BLaER1 (cell line): Measurements from ENCODE around the gene DPEP1.
"Not testable (repeated sequence)": the region's sequence is repeated elsewhere in the genome, so short reads cannot be mapped to it uniquely, and the experiment has no call there.

ENCODE experiments used
- H3K27ac ChIP-seq: shearing (Covaris generic); formaldehyde crosslinking; 2 replicates; pipeline ENCODE4 v1.8.1; 2022
- H3K27me3 ChIP-seq: shearing (Covaris generic); formaldehyde crosslinking; 2 replicates; pipeline ENCODE4 v1.8.1; 2022
- H3K36me3 ChIP-seq: shearing (Covaris generic); formaldehyde crosslinking; 2 replicates; pipeline ENCODE4 v1.8.1; 2022
- H3K4me1 ChIP-seq: shearing (Covaris generic); formaldehyde crosslinking; 2 replicates; pipeline ENCODE4 v1.8.1; 2022
- H3K4me2 ChIP-seq: shearing (Covaris generic); formaldehyde crosslinking; 2 replicates; pipeline ENCODE4 v1.8.1; 2022
- H3K4me3 ChIP-seq: shearing (Covaris generic); formaldehyde crosslinking; 2 replicates; pipeline ENCODE4 v1.8.1; 2022
- H3K9ac ChIP-seq: shearing (Covaris generic); formaldehyde crosslinking; 2 replicates; pipeline ENCODE4 v1.8.1; 2022
- H3K9me3 ChIP-seq: shearing (Covaris generic); formaldehyde crosslinking; 2 replicates; pipeline ENCODE4 v1.8.1; 2022
- H4K20me1 ChIP-seq: shearing (Covaris generic); formaldehyde crosslinking; 2 replicates; pipeline ENCODE4 v1.8.1; 2022
- Cebpa-rat ChIP-seq: shearing (Covaris generic); IDR thresholded peaks from 2 replicates; pipeline ENCODE4 v1.8.1; 2022

The DPEP1 gene

GRCh38 chr16:89586218-89586617 lies 27.2 kb upstream of the DPEP1 start:
- no peak for TF ChIP-seq Cebpa-rat
- Histone ChIP-seq H3K9ac (no peak overlapping the region), H3K4me2 (no peak overlapping the region), H3K9me3 (no peaks in the 10 kb centered on the region), H3K27ac (no peak overlapping the region), H3K4me1 (peaks cover 33% of the 10 kb centered on the region), H3K4me3 (no peak overlapping the region), H3K27me3 (no peaks in the 10 kb centered on the region), H4K20me1 (peaks cover 41% of the 10 kb centered on the region), H3K36me3 (peaks cover 78% of the 10 kb centered on the region)

DNA sequence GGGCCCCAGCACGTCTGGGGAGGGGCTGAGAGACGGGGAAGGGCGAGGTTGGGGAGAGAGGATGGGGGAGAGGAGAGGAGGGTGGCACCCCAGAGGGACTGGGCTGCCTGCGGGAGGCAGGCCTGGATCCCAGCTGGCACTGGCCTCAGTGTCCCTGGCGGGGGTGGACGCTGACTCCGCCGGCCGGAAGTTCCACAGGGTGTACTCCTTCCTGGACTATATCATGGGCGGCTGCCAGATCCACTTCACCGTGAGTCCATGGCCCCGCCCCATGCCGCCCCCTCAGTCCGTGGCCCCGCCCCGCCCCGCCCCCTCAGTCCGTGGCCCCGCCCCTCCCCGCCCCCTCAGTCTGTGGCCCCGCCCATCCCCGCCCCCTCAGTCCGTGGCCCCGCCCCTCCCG lies 26.6 kb upstream of the DPEP1 start:
- Histone ChIP-seq H3K36me3 (peaks cover 76% of the 10 kb centered on the region), H3K27me3 (no peaks in the 10 kb centered on the region), H3K4me3 (no peak overlapping the region), H4K20me1 (peaks cover 35% of the 10 kb centered on the region), H3K9me3 (no peaks in the 10 kb centered on the region), H3K9ac (no peak overlapping the region), H3K4me2 (no peak overlapping the region), H3K27ac (no peak overlapping the region), H3K4me1 (peaks cover 31% of the 10 kb centered on the region)
- TF ChIP-seq Cebpa-rat = no peak

DNA sequence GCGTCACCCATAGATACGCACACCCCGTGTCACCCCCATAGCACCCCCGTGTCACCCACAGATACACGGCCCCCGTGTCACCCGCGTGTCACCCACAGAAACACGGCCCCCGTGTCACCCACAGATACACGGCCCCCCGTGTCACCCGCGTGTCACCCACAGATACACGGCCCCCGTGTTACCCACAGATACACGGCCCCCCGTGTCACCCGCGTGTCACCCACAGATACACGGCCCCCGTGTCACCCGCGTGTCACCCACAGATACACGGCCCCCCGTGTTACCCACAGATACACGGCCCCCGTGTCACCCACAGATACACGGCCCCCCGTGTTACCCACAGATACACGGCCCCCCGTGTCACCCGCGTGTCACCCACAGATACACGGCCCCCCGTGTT lies 25.8 kb upstream of the DPEP1 start:
- H3K4me1 ChIP-seq = peaks cover 23% of the 10 kb centered on the region
- not testable (repeated sequence) for H3K27ac ChIP-seq, H3K9ac ChIP-seq, H3K9me3 ChIP-seq, H3K4me3 ChIP-seq, H3K4me2 ChIP-seq, H3K27me3 ChIP-seq
- H3K36me3 ChIP-seq = peaks cover 68% of the 10 kb centered on the region
- H4K20me1 ChIP-seq = peaks cover 27% of the 10 kb centered on the region

DNA sequence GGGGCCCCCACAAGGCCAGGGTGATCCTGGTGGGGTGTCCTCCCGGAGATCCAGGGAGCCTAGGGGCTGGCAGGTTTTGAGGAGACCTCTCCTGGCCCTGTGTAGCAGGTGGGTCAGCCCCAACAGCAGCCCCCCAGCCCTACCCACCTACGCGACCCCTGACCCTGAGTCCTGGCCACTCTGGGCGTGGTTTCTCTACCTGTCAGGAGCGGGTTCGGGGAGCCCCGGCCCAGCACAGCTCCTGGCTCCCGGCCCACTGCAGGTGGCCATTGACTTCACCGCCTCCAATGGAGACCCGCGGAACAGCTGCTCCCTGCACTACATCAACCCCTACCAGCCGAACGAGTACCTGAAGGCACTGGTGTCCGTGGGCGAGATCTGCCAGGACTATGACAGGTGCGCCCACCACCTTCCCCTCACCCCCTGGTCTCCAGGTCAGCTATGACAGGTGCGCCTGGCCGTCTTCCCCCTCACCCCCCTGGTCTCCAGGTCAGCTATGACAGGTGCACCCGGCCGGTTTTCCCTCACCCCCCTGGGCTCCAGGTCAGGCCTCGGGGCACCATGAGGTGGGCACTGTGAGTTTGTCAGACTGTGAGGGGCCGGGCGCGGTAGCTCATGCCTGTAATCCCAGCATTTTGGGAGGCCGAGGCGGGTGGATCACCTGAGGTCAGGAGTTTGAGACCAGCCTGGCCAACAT lies 24.9 kb upstream of the DPEP1 start:
- no peak overlapping the region for H3K4me3 ChIP-seq
- no peak overlapping the region for H3K4me2 ChIP-seq
- no peaks in the 10 kb centered on the region for H3K9me3 ChIP-seq
- H3K27me3 ChIP-seq = no peaks in the 10 kb centered on the region
- peaks cover 18% of the 10 kb centered on the region for H4K20me1 ChIP-seq
- peaks cover 66% of the 10 kb centered on the region for H3K36me3 ChIP-seq
- H3K4me1 ChIP-seq = peaks cover 25% of the 10 kb centered on the region
- no peak overlapping the region for H3K9ac ChIP-seq
- no peak for TF ChIP-seq Cebpa-rat
- no peak overlapping the region for H3K27ac ChIP-seq

GRCh38 chr16:89589241-89589926 lies 24.1 kb upstream of the DPEP1 start:
- Histone ChIP-seq H3K27me3 (no peaks in the 10 kb centered on the region), H3K27ac (no peak overlapping the region), H3K9me3 (no peaks in the 10 kb centered on the region), H3K4me3 (no peak overlapping the region), H3K9ac (0 out of 2 replicates have a peak overlapping the region, but pooled peaks have one; percentile 15), H3K36me3 (peaks cover 59% of the 10 kb centered on the region), H3K4me2 (no peak overlapping the region), H4K20me1 (peaks cover 10% of the 10 kb centered on the region), H3K4me1 (peaks cover 25% of the 10 kb centered on the region)
- TF ChIP-seq Cebpa-rat = no peak

- peak overlapping the region; percentile 64 for H3K4me2 ChIP-seq
- no peak for TF ChIP-seq Cebpa-rat
- no peaks in the 10 kb centered on the region for H4K20me1 ChIP-seq
- peaks cover 34% of the 10 kb centered on the region for H3K4me1 ChIP-seq
- no peak overlapping the region for H3K4me3 ChIP-seq
- no peaks in the 10 kb centered on the region for H3K9me3 ChIP-seq
- H3K9ac ChIP-seq = no peak overlapping the region
- peaks cover 57% of the 10 kb centered on the region for H3K36me3 ChIP-seq
- H3K27ac ChIP-seq = no peak overlapping the region
- no peaks in the 10 kb centered on the region for H3K27me3 ChIP-seq
Measured at GRCh38 chr16:89593841-89594240, 19.6 kb upstream of the DPEP1 start.

DNA sequence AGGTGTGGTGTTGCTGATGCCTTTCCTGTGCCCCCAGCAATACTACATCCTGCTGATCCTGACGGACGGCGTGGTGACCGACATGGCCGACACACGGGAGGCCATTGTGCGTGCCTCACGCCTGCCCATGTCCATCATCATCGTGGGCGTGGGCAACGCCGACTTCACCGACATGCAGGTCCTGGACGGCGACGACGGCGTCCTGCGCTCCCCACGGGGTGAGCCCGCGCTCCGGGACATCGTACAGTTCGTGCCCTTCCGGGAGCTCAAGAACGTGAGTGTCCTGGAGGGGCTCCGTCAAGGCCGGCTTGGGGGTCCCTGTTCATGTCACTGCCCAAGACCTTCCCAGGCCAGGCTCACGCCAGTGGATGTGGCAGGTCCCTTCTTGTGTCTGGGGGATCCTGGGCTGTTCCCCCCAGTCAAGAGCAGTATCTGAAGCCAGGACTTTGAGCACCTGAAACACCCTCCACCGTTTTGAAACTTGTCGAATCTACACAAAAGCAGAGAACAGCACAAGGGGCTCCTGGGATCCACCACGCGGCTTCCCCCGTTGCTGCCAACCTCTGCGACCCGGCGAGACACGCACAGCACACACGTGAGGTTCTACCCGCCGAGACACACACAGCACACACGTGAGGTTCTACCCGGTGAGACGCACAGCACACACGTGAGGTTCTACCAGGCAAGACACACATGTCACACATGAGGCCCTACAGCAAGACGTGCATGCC lies 17.9 kb upstream of the DPEP1 start:
- Histone ChIP-seq H3K9ac (no peak overlapping the region), H3K4me2 (peak overlapping the region; percentile 64), H4K20me1 (no peaks in the 10 kb centered on the region), H3K4me3 (no peak overlapping the region), H3K27me3 (no peaks in the 10 kb centered on the region), H3K36me3 (peaks cover 43% of the 10 kb centered on the region), H3K4me1 (peaks cover 50% of the 10 kb centered on the region), H3K9me3 (no peaks in the 10 kb centered on the region), H3K27ac (0 out of 2 replicates have a peak overlapping the region, but pooled peaks have one; percentile 13)
- no peak for TF ChIP-seq Cebpa-rat

- H3K9me3 ChIP-seq = no peaks in the 10 kb centered on the region
- no peaks in the 10 kb centered on the region for H3K27me3 ChIP-seq
- peaks cover 39% of the 10 kb centered on the region for H3K36me3 ChIP-seq
- H3K4me1 ChIP-seq = peaks cover 57% of the 10 kb centered on the region
- H3K27ac ChIP-seq = no peak overlapping the region
- no peaks in the 10 kb centered on the region for H4K20me1 ChIP-seq
- no peak overlapping the region for H3K9ac ChIP-seq
- H3K4me3 ChIP-seq = no peak overlapping the region
- no peak for TF ChIP-seq Cebpa-rat
- H3K4me2 ChIP-seq = no peak overlapping the region
Measured at GRCh38 chr16:89596061-89596689, 17.3 kb upstream of the DPEP1 start.

DNA sequence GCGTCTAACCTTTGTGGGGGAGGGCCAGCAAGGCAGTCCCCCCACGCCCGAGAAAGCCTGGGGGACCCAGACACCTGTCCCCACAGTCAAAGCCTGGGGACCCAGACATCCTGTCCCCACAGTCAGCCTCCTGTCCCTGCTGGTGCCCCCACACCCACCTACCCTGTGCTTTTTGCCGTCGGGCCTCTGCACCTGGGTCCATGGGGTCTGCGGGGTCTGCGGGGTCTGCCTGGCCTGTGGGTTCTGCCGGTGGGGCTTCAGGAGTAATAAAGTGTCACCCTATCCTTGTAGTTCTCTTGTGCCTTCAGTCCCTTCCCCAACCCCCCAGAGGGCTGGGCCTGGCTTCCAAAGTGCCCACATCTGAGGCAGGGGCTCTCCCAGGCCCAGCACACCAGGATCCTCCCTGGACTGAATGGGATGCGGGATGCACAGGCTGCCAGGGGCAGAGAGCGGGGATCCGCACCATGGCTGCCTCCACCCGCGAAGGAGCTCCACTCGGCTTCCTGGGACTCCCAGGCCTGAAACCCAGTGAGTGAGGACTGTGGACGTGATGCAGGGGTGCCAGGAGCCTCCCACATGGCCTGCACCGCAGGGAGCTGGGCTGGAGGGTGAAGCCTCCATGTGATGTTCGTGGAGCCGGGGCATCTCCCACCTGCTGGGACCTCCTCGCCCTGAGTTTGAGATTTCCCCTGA lies 16.3 kb upstream of the DPEP1 start:
- no peak overlapping the region for H3K9ac ChIP-seq
- no peaks in the 10 kb centered on the region for H3K27me3 ChIP-seq
- H3K36me3 ChIP-seq = peaks cover 34% of the 10 kb centered on the region
- H3K4me3 ChIP-seq = no peak overlapping the region
- no peaks in the 10 kb centered on the region for H4K20me1 ChIP-seq
- TF ChIP-seq Cebpa-rat = no peak
- H3K4me2 ChIP-seq = no peak overlapping the region
- peaks cover 62% of the 10 kb centered on the region for H3K4me1 ChIP-seq
- no peaks in the 10 kb centered on the region for H3K9me3 ChIP-seq
- H3K27ac ChIP-seq = peak overlapping the region; percentile 26; the same call in 1 of the 2 replicates
